H9 (cell line): ENCODE data around the gene IL1RAPL2. TPM values are rescaled to one million over a fixed set of nuclear protein-coding genes. Genes with fewer than 3 reads are reported as not detected.

Source experiments
- DNase-seq: peaks from one replicate; pipeline ENCODE4 v3.0.0-alpha.2; 2017
- H2AFZ ChIP-seq: one replicate; pipeline ENCODE4 v1.6.1; 2013; ENCODE audit warnings: mild to moderate bottlenecking, low read length, control low read depth, moderate library complexity
- H2AK5ac ChIP-seq: 2 replicates; pipeline ENCODE4 v1.6.1; 2013; ENCODE audit warnings: low read length, control low read depth, mixed read lengths; ENCODE audit not compliant: insufficient read length
- H2BK120ac ChIP-seq: one replicate; pipeline ENCODE4 v1.6.1; 2013; ENCODE audit warnings: low read depth, mild to moderate bottlenecking, low read length, control low read depth, inconsistent platforms; ENCODE audit not compliant: poor library complexity, severe bottlenecking
- H2BK12ac ChIP-seq: 2 replicates; pipeline ENCODE4 v1.6.1; 2013; ENCODE audit warnings: low read length, control low read depth, mixed read lengths, low read depth; ENCODE audit not compliant: insufficient read length
- H2BK15ac ChIP-seq: 2 replicates; pipeline ENCODE4 v1.6.1; 2013; ENCODE audit warnings: low read depth, low read length, control low read depth
- H2BK20ac ChIP-seq: one replicate; pipeline ENCODE4 v1.6.1; 2013; ENCODE audit warnings: low read depth, mild to moderate bottlenecking, low read length, control low read depth, inconsistent platforms; ENCODE audit not compliant: poor library complexity, severe bottlenecking
- H2BK5ac ChIP-seq: 2 replicates; pipeline ENCODE4 v1.6.1; 2013; ENCODE audit warnings: low read length, control low read depth, mixed read lengths; ENCODE audit not compliant: insufficient read length
- H3K14ac ChIP-seq: 2 replicates; pipeline ENCODE4 v1.6.1; 2013; ENCODE audit warnings: low read length, control low read depth; ENCODE audit not compliant: insufficient read depth
- H3K18ac ChIP-seq: 2 replicates; pipeline ENCODE4 v1.6.1; 2013; ENCODE audit warnings: low read depth, mild to moderate bottlenecking, mixed read lengths, low read length, control low read depth; ENCODE audit not compliant: insufficient read length
- H3K23ac ChIP-seq: 2 replicates; pipeline ENCODE4 v1.6.1; 2013; ENCODE audit warnings: low read length, control low read depth, mixed read lengths, low read depth; ENCODE audit not compliant: insufficient read length
- H3K23me2 ChIP-seq: 2 replicates; pipeline ENCODE4 v1.6.1; 2013; ENCODE audit warnings: low read depth, mild to moderate bottlenecking, mixed read lengths, low read length, control low read depth; ENCODE audit not compliant: insufficient read length, poor library complexity, severe bottlenecking
- H3K27ac ChIP-seq: 2 replicates; pipeline ENCODE4 v1.5.1; 2013; ENCODE audit warnings: low read length, control low read depth, mixed read lengths, low read depth; ENCODE audit not compliant: insufficient read length
- H3K27me3 ChIP-seq: 2 replicates; pipeline ENCODE4 v1.6.1; 2013; ENCODE audit warnings: low read length, control low read depth, inconsistent platforms; ENCODE audit not compliant: insufficient read depth
- H3K4ac ChIP-seq: 2 replicates; pipeline ENCODE4 v1.6.1; 2013; ENCODE audit warnings: low read depth, mild to moderate bottlenecking, control low read depth, inconsistent platforms, low read length, moderate library complexity
- H3K4me1 ChIP-seq: 2 replicates; pipeline ENCODE4 v1.6.1; 2013; ENCODE audit warnings: low read length, control low read depth, inconsistent platforms; ENCODE audit not compliant: insufficient read depth
- H3K4me2 ChIP-seq: 2 replicates; pipeline ENCODE4 v1.6.1; 2013; ENCODE audit warnings: low read length, control low read depth, mixed read lengths; ENCODE audit not compliant: insufficient read length, insufficient read depth
- H3K56ac ChIP-seq: 2 replicates; pipeline ENCODE4 v1.6.1; 2013; ENCODE audit warnings: low read depth, mild to moderate bottlenecking, mixed read lengths, low read length, control low read depth; ENCODE audit not compliant: insufficient read length
- H3K79me1 ChIP-seq: 2 replicates; pipeline ENCODE4 v1.6.1; 2013; ENCODE audit warnings: low read depth, mild to moderate bottlenecking, moderate library complexity, low read length, control low read depth, inconsistent platforms; ENCODE audit not compliant: insufficient read depth, poor library complexity, severe bottlenecking
- H3K79me2 ChIP-seq: 2 replicates; pipeline ENCODE4 v1.6.1; 2013; ENCODE audit warnings: low read length, control low read depth, inconsistent platforms; ENCODE audit not compliant: insufficient read depth
- H3K9ac ChIP-seq: 2 replicates; pipeline ENCODE4 v1.6.1; 2013; ENCODE audit warnings: low read length, control low read depth, mixed read lengths; ENCODE audit not compliant: insufficient read length; ENCODE audit errors: extremely low read depth
- H3K9me3 ChIP-seq: one replicate; pipeline ENCODE4 v1.6.1; 2013; ENCODE audit warnings: low read depth, low read length, inconsistent platforms; ENCODE audit not compliant: control insufficient read depth
- H3T11ph ChIP-seq: one replicate; pipeline ENCODE4 v1.6.1; 2013; ENCODE audit warnings: mild to moderate bottlenecking, low read length, control low read depth, inconsistent platforms
- H4K20me1 ChIP-seq: one replicate; pipeline ENCODE4 v1.6.1; 2013; ENCODE audit not compliant: control insufficient read depth, insufficient read length, insufficient read depth
- H4K5ac ChIP-seq: 2 replicates; pipeline ENCODE4 v1.6.1; 2013; ENCODE audit warnings: low read depth, mild to moderate bottlenecking, mixed read lengths, low read length, control low read depth; ENCODE audit not compliant: insufficient read length
- H4K8ac ChIP-seq: replicated peaks from 2 replicates; pipeline ENCODE4 v1.6.1; 2013; ENCODE audit warnings: low read length, control low read depth, mixed read lengths, low read depth; ENCODE audit not compliant: insufficient read length
- H4K91ac ChIP-seq: 2 replicates; pipeline ENCODE4 v1.6.1; 2013; ENCODE audit warnings: low read depth, mild to moderate bottlenecking, moderate library complexity, mixed read lengths, low read length, control low read depth; ENCODE audit not compliant: insufficient read length
- H3K27ac Mint-ChIP-seq, 3 experiments: 2 replicates in 2 of 3; 3 replicates in 1 of 3; pipeline ENCODE4 v1.8.0; 2020 to 2021; ENCODE audit warnings: mixed read lengths in 3 of 3, mild to moderate bottlenecking in 1 of 3, moderate library complexity in 1 of 3
- H3K27me3 Mint-ChIP-seq: 2 replicates; pipeline ENCODE4 v1.8.0; 2021; ENCODE audit warnings: low read depth, mild to moderate bottlenecking, moderate library complexity, mixed read lengths
- H3K36me3 Mint-ChIP-seq, 3 experiments: 2 replicates in 2 of 3; 3 replicates in 1 of 3; pipeline ENCODE4 v1.8.0; 2020 to 2021; ENCODE audit warnings: low read depth in 3 of 3, mixed read lengths in 3 of 3; ENCODE audit not compliant: insufficient read depth in 1 of 3
- H3K4me1 Mint-ChIP-seq, 2 experiments: 2 replicates each; pipeline ENCODE4 v1.8.0; 2020; ENCODE audit warnings: mixed read lengths in 2 of 2
- H3K4me3 Mint-ChIP-seq, 2 experiments: 2 replicates in 1 of 2; 3 replicates in 1 of 2; pipeline ENCODE4 v1.8.0; 2020 to 2021; ENCODE audit warnings: mild to moderate bottlenecking in 2 of 2, mixed read lengths in 2 of 2, moderate library complexity in 1 of 2
- H3K9me3 Mint-ChIP-seq, 2 experiments: 2 replicates in 1 of 2; 3 replicates in 1 of 2; pipeline ENCODE4 v1.8.0; 2020; ENCODE audit warnings: mild to moderate bottlenecking in 2 of 2, mixed read lengths in 2 of 2, moderate library complexity in 1 of 2
- CTCF ChIP-seq: fragments of 200-600 bp; sonication (generic); conservative IDR thresholded peaks from 3 replicates; pipeline ENCODE4 v1.8.0; 2021; ENCODE audit warnings: antibody characterized with exemption, mild to moderate bottlenecking
- WGBS: extraction: QIAGEN DNeasy Blood & Tissue Kit; methylation state at CpG from one replicate; pipeline ENCODE4 v1.1.7; 2013; ENCODE audit warnings: missing lambda C conversion rate, low lambda C conversion rate, mixed read lengths; ENCODE audit not compliant: insufficient read length; ENCODE audit errors: extremely low coverage; 5-methylcytosine and 5-hydroxymethylcytosine counted together
- total RNA-seq: library from RNA; stranded (reverse); gene quantifications from 2 replicates; pipeline ENCODE4 v1.2.1, GENCODE V29; 2021

Gene IL1RAPL2
- total RNA-seq, 1 experiment from 2014 or later: not detected

DNA sequence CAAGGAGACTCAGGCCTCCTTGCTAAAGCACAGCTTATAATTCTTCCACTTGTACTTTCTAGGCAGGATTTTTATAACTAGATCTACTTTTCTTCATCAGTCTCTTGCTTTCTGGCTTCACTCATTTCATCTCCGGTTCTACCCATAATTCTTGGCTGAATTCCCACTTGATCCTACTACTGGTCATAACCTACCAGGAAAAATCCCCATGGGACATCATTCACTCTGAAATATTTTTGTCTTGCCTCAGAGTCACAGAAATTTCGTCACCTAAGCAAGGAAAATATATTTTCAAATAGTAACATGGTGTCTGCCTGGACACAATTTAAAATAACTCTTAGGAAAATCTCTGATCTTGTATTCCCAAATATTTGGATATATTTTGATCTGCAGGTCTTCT, 532.2 kb downstream of the IL1RAPL2 start:
- H4K20me1 ChIP-seq: no peaks in the 10 kb centered on the region
- H3K9ac ChIP-seq: no peak overlapping the region
- no peaks in the 10 kb centered on the region for H3K9me3 ChIP-seq
- H4K91ac ChIP-seq: no peak overlapping the region
- no peak for DNase-seq
- H3K4me1 ChIP-seq: no peaks in the 10 kb centered on the region
- no peak overlapping the region for H3K14ac ChIP-seq
- no CpG with 5 or more reads among the region's 2 CpGs for WGBS
- no peaks in the 10 kb centered on the region for H3K79me1 ChIP-seq
- no peak overlapping the region for H2BK5ac ChIP-seq
- no peak overlapping the region for H3K18ac ChIP-seq
- no peak overlapping the region for H3K27ac Mint-ChIP-seq
- H4K8ac ChIP-seq: no peak overlapping the region
- H3K23ac ChIP-seq: no peak overlapping the region
- no peak overlapping the region for H3K4me3 Mint-ChIP-seq
- TF ChIP-seq CTCF: no peak
- H3K4ac ChIP-seq: no peak overlapping the region
- no peak overlapping the region for H3K4me2 ChIP-seq
- H4K5ac ChIP-seq: no peak overlapping the region
- no peak overlapping the region for H2BK20ac ChIP-seq
- peaks cover 3 to 49% of the 10 kb centered on the region in 2 experiments for H3K9me3 Mint-ChIP-seq
- no peak overlapping the region for H2BK12ac ChIP-seq
- no peak overlapping the region for H2AFZ ChIP-seq
- H3K4me1 Mint-ChIP-seq: no peaks in the 10 kb centered on the region
- H2AK5ac ChIP-seq: no peak overlapping the region
- peaks cover 1% of the 10 kb centered on the region; the same call in 1 of the 2 replicates for H3K27me3 Mint-ChIP-seq
- H3K27me3 ChIP-seq: no peaks in the 10 kb centered on the region
- H3K36me3 Mint-ChIP-seq: peaks cover 0 to 4% (median 0%) of the 10 kb centered on the region in 3 experiments; a peak in 1 of 7 replicates
- no peak overlapping the region for H2BK120ac ChIP-seq
- H3T11ph ChIP-seq: no peak overlapping the region
- no peaks in the 10 kb centered on the region for H3K79me2 ChIP-seq
- H3K27ac ChIP-seq: no peak overlapping the region
- no peak overlapping the region for H2BK15ac ChIP-seq
- no peak overlapping the region for H3K56ac ChIP-seq
- no peaks in the 10 kb centered on the region for H3K23me2 ChIP-seq
